ENCODE results near the gene CTNNA2. TPM values are rescaled to one million over a fixed set of nuclear protein-coding genes. Genes with fewer than 3 reads are reported as not detected.

Gene CTNNA2
- total RNA-seq, 2 experiments from 2014 or later = not detected

DNA sequence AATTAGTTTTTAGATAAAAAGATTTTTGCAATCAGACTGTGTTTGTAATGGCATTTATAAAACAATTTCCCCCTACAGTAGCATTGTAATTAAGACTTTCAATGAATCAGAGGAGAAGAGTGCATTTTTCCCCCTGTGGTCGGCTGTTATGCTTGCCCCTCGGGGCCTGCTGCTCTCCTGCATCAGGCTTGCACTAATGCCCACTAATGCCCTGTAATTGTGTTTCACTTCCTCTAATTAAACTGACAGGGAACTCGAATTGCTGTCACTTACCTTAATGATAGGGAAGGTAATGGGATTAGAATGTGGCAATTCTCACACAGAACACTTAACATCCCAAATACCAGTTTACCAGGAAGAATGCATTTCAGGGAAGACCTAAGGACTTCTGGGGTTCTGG is 852.9 kb downstream of the CTNNA2 start:
- Mint-ChIP-seq H3K36me3 (no peaks in the 10 kb centered on the region), H3K4me3 (no peak overlapping the region), H3K27me3 (no peaks in the 10 kb centered on the region), H3K9me3 (ENCODE audit: low read depth) (peaks cover 6% of the 10 kb centered on the region), H3K4me1 (no peaks in the 10 kb centered on the region), H3K27ac (no peak overlapping the region)
- DNase-seq = no peak
- CTCF ChIA-PET = no interaction called here
- ATAC-seq = no peak

DNA sequence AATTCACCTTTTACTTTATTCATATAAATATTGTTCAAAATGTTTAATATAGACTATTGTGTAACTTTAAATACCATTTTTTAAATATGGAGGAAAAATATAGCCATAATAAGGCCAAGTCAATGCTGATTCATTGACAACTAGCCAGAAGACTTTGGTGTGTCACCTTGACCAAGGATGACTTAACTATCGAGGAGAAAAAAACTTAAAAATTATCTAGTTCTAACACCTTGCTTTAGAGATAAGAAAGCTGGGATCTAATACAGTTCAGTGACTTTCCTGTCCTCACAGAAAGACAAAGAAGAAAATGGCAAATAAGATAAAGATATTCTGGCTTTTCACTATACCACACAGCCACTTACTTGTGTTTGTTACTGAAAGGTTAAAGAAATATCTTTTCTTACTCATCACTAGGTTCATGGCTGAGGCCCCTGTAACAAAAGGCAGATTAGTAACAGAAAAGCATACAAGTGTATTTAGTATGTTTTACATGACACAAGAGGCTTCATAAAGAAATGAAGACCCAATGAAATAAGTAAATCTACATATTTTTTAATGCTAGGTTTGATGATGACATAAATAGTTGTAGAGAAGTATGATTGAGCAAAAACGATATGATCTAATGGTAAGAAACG is 857.6 kb downstream of the CTNNA2 start:
- H3K9me3 Mint-ChIP-seq (ENCODE audit: low read depth) = peaks cover 6% of the 10 kb centered on the region
- no peaks in the 10 kb centered on the region for H3K4me1 Mint-ChIP-seq
- no peaks in the 10 kb centered on the region for H3K27me3 Mint-ChIP-seq
- no peaks in the 10 kb centered on the region for H3K36me3 Mint-ChIP-seq
- CTCF ChIA-PET = no interaction called here
- ATAC-seq (no peak), DNase-seq (no peak)
- no peak overlapping the region for H3K4me3 Mint-ChIP-seq
- no peak overlapping the region for H3K27ac Mint-ChIP-seq

- no peak for DNase-seq
- H3K27me3 Mint-ChIP-seq = no peaks in the 10 kb centered on the region
- H3K36me3 Mint-ChIP-seq = no peaks in the 10 kb centered on the region
- H3K27ac Mint-ChIP-seq = no peak overlapping the region
- H3K4me1 Mint-ChIP-seq = no peaks in the 10 kb centered on the region
- no peak for ATAC-seq
- CTCF ChIA-PET = no interaction called here
- peaks cover 2% of the 10 kb centered on the region for H3K9me3 Mint-ChIP-seq (ENCODE audit: low read depth)
- no peak overlapping the region for H3K4me3 Mint-ChIP-seq
Measured at GRCh38 chr2:80374105-80374504, 861.3 kb downstream of the CTNNA2 start.

DNA sequence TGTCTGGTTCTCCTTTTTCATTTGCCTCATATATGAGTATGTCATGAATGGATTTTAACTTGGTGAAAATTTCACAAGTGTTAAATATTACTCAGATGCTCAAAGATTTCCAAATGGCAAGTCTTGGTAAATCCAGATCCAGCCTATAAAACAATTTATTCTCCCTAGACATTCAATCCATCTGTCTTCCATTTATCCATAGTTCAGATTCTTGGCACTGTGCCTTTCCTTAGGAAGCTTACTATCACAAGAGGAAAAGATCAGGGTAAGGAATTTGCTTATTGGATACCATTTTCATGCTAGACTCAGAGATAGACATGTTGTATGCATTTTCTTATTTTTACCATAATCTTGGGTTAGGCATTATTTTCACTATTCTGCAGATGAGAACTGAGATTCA is 864.2 kb downstream of the CTNNA2 start:
- CTCF ChIA-PET = no interaction called here
- Mint-ChIP-seq H3K36me3 (no peaks in the 10 kb centered on the region), H3K27me3 (no peaks in the 10 kb centered on the region), H3K4me1 (no peaks in the 10 kb centered on the region), H3K9me3 (ENCODE audit: low read depth) (peaks cover 2% of the 10 kb centered on the region), H3K4me3 (no peak overlapping the region), H3K27ac (no peak overlapping the region)
- no peak for DNase-seq
- ATAC-seq = no peak

GRCh38 chr2:80380736-80381135 is 867.9 kb downstream of the CTNNA2 start:
- H3K27me3 Mint-ChIP-seq = no peaks in the 10 kb centered on the region
- CTCF ChIA-PET = no interaction called here
- no peak for ATAC-seq
- no peaks in the 10 kb centered on the region for H3K36me3 Mint-ChIP-seq
- H3K27ac Mint-ChIP-seq = no peak overlapping the region
- H3K4me3 Mint-ChIP-seq = no peak overlapping the region
- no peaks in the 10 kb centered on the region for H3K4me1 Mint-ChIP-seq
- peaks cover 2% of the 10 kb centered on the region for H3K9me3 Mint-ChIP-seq (ENCODE audit: low read depth)
- no peak for DNase-seq

DNA sequence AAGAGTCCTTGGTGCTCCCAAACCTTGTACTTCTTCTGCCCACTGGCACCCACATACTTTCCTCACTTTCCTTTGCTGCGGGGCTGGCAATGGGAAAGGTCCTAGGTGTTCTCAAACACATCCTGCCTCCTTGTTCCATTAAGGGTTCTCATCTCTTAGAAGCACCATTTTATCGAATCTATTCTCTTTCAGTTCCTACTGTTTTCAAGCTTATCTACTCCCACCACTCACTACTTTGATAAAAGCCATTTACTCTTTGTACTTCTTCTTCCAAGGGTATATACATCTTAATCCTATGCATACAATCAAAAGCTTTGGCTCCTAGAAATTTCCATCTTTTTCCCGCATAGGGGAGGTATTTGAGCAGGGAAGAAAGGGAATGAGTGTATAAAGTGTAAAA is 868.8 kb downstream of the CTNNA2 start:
- H3K4me1 Mint-ChIP-seq = no peaks in the 10 kb centered on the region
- no peaks in the 10 kb centered on the region for H3K36me3 Mint-ChIP-seq
- CTCF ChIA-PET = no interaction called here
- H3K27me3 Mint-ChIP-seq = no peaks in the 10 kb centered on the region
- ATAC-seq (no peak), DNase-seq (no peak)
- peaks cover 2% of the 10 kb centered on the region for H3K9me3 Mint-ChIP-seq (ENCODE audit: low read depth)
- H3K27ac Mint-ChIP-seq = no peak overlapping the region
- no peak overlapping the region for H3K4me3 Mint-ChIP-seq

DNA sequence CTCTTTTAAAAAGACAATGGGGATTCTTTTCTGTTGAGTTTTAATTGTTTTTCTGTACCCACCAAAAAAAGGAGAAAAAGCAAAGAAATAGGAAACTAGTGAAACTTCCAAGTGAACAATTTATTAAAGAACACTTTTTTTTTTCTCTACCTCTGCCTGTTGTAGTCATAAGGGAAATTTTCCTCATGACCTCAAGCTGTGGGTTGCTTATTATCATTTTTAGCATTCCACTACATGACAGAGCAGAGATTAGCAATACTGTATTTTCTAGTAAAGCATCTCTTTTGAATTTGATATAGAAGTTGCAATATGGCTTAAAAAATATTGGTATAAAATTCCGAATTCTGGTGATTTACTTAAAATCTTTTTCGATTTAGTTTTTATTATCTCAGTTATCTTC is 879.6 kb downstream of the CTNNA2 start:
- CTCF ChIA-PET = no interaction called here
- Mint-ChIP-seq H3K36me3 (no peaks in the 10 kb centered on the region), H3K9me3 (ENCODE audit: low read depth) (peaks cover 2% of the 10 kb centered on the region), H3K4me3 (no peak overlapping the region), H3K27ac (no peak overlapping the region), H3K4me1 (no peaks in the 10 kb centered on the region), H3K27me3 (no peaks in the 10 kb centered on the region)
- ATAC-seq = no peak
- no peak for DNase-seq

GRCh38 chr2:80393991-80394390 is 881.1 kb downstream of the CTNNA2 start:
- Mint-ChIP-seq H3K36me3 (no peaks in the 10 kb centered on the region), H3K27me3 (no peaks in the 10 kb centered on the region), H3K27ac (no peak overlapping the region), H3K4me3 (no peak overlapping the region), H3K4me1 (no peaks in the 10 kb centered on the region), H3K9me3 (ENCODE audit: low read depth) (peaks cover 5% of the 10 kb centered on the region)
- ATAC-seq = no peak
- CTCF ChIA-PET = no interaction called here
- DNase-seq = no peak

DNA sequence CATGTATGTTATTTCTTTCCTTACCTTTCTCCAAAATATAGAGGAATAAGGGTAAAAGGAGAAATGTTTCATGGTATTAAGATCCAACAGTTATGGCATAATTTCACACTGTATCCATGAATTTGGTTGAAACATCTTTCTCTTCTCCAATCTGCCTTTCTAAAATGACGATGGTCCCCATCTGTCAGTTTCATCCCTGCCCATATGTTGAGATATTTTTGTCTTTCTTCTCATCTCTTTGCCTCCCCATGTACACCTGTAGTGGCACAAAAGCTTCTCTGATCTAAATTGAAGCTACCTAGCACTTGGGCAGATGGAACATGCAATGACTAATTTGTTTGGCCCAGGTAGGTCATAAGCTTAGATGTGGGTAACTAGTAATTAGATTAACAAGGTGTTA is 882.4 kb downstream of the CTNNA2 start:
- no peak overlapping the region for H3K4me3 Mint-ChIP-seq
- H3K4me1 Mint-ChIP-seq = no peaks in the 10 kb centered on the region
- DNase-seq (no peak), ATAC-seq (no peak)
- peaks cover 9% of the 10 kb centered on the region for H3K9me3 Mint-ChIP-seq (ENCODE audit: low read depth)
- H3K27me3 Mint-ChIP-seq = no peaks in the 10 kb centered on the region
- CTCF ChIA-PET = no interaction called here
- H3K27ac Mint-ChIP-seq = no peak overlapping the region
- H3K36me3 Mint-ChIP-seq = no peaks in the 10 kb centered on the region

- peaks cover 9% of the 10 kb centered on the region for H3K9me3 Mint-ChIP-seq (ENCODE audit: low read depth)
- H3K36me3 Mint-ChIP-seq = no peaks in the 10 kb centered on the region
- no peaks in the 10 kb centered on the region for H3K27me3 Mint-ChIP-seq
- ATAC-seq (no peak), DNase-seq (no peak)
- H3K27ac Mint-ChIP-seq = no peak overlapping the region
- no peaks in the 10 kb centered on the region for H3K4me1 Mint-ChIP-seq
- CTCF ChIA-PET = no interaction called here
- no peak overlapping the region for H3K4me3 Mint-ChIP-seq
Measured at GRCh38 chr2:80396276-80396675, 883.4 kb downstream of the CTNNA2 start.

DNA sequence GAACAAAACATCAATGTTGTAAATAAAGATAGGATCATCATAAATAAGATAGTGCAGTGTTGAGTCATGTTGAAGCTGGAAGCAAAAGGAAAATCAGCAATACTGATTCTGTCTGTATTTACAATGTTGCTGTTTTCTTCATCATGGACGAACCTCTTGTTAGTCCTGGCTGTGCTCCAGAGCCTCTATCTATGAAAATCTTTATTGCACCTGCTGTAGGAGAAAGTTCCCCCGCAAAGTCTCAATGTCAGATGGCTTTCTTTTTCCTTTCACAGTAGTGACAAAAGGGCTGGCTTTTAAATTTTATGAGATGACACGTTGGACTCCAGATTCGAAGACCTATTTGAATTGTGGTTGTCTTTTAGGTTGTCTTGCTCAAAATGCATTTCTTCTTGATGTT is 890.2 kb downstream of the CTNNA2 start:
- ATAC-seq (no peak), DNase-seq (no peak)
- H3K27ac Mint-ChIP-seq = no peak overlapping the region
- no peaks in the 10 kb centered on the region for H3K36me3 Mint-ChIP-seq
- H3K27me3 Mint-ChIP-seq = no peaks in the 10 kb centered on the region
- H3K4me3 Mint-ChIP-seq = no peak overlapping the region
- no peaks in the 10 kb centered on the region for H3K4me1 Mint-ChIP-seq
- H3K9me3 Mint-ChIP-seq (ENCODE audit: low read depth) = peaks cover 9% of the 10 kb centered on the region
- CTCF ChIA-PET = no interaction called here

DNA sequence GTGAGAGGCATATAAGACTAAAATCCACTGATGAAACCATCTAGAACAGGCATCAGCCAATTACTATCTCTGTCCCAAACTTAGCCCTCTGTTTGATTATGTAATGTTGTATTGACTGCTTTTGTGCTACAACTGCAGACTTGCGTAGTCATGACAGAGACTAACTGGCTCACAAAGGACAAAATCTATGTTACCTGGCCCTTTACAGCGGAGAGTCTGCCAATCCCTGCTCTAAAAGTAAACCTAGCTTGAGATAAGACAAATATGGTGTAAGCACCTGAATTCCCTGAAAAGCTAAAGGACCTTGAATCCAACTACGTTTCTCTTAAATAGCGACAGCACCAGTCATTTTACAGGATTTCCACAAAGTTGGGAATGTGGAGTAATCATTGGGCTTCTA is 894.5 kb downstream of the CTNNA2 start:
- Mint-ChIP-seq H3K27ac (no peak overlapping the region), H3K27me3 (no peaks in the 10 kb centered on the region), H3K9me3 (ENCODE audit: low read depth) (peaks cover 6% of the 10 kb centered on the region), H3K4me3 (no peak overlapping the region), H3K4me1 (no peaks in the 10 kb centered on the region), H3K36me3 (no peaks in the 10 kb centered on the region)
- ATAC-seq (no peak), DNase-seq (no peak)
- CTCF ChIA-PET = no interaction called here

GRCh38 chr2:80410346-80410745 is 897.5 kb downstream of the CTNNA2 start:
- Mint-ChIP-seq H3K4me1 (no peaks in the 10 kb centered on the region), H3K27me3 (no peaks in the 10 kb centered on the region)
- CTCF ChIA-PET = no interaction called here

GRCh38 chr2:80413136-80413535 is 900.3 kb downstream of the CTNNA2 start:
- Mint-ChIP-seq H3K4me1 (no peaks in the 10 kb centered on the region), H3K36me3 (no peaks in the 10 kb centered on the region), H3K9me3 (ENCODE audit: low read depth) (peaks cover 10% of the 10 kb centered on the region), H3K27me3 (no peaks in the 10 kb centered on the region), H3K4me3 (no peak overlapping the region), H3K27ac (no peak overlapping the region)
- DNase-seq = no peak
- CTCF ChIA-PET = no interaction called here
- ATAC-seq = no peak

More at GRCh38 chr2:80410346-80410745, 897.5 kb downstream of the CTNNA2 start:
- Mint-ChIP-seq H3K4me3 (no peak overlapping the region), H3K36me3 (no peaks in the 10 kb centered on the region), H3K9me3 (ENCODE audit: low read depth) (peaks cover 4% of the 10 kb centered on the region), H3K27ac (no peak overlapping the region)
- ATAC-seq = no peak
- DNase-seq = no peak

DNA sequence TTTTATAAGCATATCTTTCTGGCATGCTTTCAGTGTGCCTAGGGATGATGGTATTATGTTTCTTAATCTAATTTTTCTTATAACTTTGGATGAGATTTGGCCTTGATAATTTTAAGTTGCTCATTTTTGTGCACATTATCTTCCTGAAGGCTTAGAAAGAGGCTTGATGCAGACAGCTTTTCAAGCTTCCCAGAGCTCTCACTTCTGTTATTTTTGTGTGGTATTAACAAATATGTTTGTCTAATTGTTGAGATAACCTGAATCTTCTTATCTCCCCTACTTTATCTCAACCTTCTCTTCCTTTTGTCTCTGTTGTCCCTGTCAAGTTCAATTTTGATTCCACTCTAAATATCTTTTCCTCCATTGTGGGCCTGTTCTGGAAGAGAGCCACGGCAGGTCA is 904.9 kb downstream of the CTNNA2 start:
- H3K36me3 Mint-ChIP-seq = no peaks in the 10 kb centered on the region
- H3K27me3 Mint-ChIP-seq = no peaks in the 10 kb centered on the region
- no peaks in the 10 kb centered on the region for H3K4me1 Mint-ChIP-seq
- H3K27ac Mint-ChIP-seq = no peak overlapping the region
- peaks cover 7% of the 10 kb centered on the region for H3K9me3 Mint-ChIP-seq (ENCODE audit: low read depth)
- CTCF ChIA-PET = no interaction called here
- no peak for DNase-seq
- no peak for ATAC-seq
- H3K4me3 Mint-ChIP-seq = no peak overlapping the region
